ENCODE data around the gene PLA2R1.

The PLA2R1 gene

DNA sequence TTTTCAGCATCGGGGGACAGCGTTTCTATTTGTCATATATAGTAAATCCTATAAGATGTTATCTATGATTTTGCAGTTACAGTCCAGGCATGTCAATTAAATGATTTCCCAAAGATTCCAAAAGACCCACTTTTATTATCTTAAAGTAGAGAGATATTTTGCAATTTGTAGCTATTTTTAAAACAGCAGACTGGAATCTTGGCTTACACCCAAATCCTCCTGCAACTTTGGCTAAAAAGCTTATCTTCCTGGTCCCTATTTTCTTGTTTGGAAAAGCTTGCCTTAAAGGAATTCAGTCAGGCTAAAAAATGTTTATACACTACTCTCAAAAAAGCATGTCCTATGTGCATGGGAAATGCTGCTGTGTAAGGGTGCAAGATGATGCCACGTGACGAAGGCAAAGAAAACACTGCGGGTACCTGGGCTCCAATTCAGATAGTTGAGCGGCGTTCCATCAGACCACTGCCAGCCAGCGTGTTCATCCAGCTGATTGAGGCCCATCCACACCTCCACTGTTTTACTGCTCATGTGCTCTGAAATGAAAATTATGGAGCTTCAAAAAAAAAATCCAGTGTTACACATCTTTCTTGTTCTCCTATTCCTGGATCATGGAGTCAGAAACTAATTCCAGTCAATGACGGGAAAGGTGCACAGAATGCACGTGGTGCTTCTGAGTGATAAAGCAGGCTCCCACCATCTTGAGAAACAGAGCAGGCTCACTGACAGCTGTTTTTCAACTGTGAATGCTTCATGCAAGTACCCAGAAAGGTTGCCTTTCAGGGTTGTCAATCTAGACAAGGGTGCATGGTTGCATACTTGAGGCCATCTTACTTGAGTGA is 33.8 kb downstream of the PLA2R1 start:
- DNase-seq = no peak

DNA sequence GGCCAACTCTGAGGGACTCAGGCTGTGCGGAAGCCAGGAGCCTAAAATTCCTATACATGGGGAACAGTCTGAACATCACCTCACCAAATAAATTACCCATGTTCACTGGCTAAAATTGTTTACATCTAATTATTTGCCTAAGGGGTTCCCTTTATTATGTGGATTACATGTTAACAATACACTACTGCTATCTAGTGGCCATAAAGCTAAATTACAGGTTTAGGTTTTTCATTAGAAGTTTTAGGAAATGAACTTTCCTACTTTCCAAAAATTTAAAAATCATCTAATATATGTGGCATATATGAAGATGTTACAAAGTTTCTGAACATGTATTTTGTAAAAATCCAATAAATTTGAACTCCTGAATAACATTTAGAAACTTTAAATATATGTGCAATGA is 40.3 kb downstream of the PLA2R1 start:
- no peak for DNase-seq

- no peak for DNase-seq
Measured at GRCh38 chr2:160019374-160020090, 42.9 kb downstream of the PLA2R1 start.

DNA sequence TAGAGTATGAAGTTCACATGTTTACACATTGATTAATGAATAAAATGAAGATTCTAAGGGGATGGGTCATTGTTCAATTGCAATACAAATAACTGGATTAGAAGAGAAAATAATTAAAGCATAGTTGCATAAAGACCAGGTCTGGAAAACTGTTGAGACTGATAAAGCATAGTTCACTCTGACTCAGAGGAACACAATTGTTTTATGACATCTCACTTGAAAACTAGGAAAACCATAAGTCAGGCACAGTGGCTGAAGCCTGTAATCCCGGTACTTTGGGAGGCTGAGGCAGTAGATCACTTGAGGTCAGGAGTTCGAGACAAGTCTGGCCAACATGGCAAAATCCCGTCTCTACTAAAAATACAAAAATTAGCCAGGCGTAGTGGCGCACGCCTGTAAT is 46.7 kb downstream of the PLA2R1 start:
- no peak for DNase-seq

DNA sequence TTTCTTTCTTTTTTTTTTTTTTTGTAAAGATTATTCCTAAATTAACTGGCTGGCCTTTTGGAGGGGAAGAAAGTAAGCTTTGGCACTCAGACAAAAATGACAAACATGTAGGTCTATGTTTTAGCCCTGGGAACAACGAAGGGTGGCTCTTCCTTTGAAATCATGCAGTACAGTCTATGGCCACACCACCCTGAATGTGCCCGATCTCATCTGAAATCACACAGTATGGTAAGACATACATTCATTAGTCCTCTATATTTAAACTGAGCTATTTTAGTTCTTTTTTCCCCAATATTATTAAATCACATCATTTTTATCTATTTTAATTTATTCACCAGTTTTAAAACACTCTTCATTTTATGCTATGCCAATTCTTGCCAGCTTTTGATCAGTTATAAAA is 48.2 kb downstream of the PLA2R1 start:
- DNase-seq = no peak

DNA sequence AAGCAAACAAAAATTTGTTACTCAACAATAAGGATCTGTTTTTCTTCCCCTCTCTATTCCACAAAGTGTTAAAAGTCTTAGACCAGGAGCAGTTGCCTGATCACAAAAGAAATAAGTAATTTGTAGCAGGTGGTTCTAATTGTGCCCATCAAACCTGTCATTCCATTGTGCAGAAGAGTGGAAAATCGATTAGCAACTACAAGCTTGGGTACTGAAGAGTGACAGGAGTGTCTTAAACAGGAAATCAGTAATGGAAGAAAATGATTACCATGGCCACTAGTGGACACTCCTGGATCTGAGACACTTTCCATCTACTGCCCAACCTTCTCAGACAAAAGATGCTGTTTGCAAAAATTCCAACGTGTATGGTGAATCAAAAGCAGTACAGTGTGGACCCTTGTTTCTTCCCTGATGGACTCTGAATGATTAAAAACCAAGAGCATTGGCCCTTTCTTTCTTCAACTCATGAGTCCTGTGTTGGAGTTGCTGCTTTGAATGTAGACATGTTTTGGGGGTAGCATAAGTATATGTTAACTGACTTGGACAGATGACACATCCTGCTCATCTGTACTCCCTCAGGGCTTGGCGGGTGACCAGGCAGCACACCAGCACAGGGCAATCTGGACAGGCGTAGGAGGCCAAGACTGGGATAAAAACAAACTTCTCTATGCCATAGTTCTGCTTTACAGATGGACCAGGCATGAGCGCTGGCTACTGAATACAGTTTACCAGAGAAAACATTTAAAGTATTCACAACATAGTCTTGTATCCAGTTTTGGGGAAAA is 51.9 kb downstream of the PLA2R1 start:
- DNase-seq = no peak

DNA sequence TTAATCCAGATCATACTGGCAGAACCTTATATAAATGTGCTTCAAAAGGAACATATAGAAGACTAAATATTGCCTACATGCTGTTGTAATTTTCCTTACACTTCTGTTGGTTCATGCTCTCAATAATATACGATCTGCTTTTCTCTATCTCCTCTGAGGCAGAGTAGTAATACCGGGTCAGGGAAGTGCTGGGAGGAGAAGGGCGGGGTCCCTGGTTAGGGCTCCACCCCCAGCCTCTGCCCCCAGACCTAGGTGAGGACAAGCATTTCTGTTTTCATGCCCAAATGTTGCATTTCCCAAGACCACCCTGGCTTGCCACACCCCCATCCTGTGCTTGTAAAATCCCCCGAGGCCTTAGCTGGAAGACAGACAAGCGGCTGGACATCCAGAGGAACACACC is 55.3 kb downstream of the PLA2R1 start:
- DNase-seq = no peak

DNA sequence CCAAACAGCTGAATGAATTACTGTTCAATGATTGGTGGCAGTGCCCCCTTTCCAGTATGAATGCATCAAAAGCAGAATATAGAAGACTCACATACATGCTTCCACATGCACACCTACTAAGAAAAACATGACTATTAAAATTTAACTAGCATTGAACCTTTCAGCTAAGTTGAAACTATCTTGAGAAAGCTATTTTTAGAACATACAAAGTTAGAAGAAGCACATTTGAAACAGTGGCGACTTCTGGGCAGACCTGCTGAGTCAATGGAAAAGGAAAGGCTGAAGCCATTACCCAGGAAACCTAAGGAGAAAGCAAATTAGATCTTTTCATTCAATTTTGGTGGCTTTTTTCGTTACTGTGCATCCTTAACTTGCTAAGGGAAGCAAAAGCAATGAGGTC is 55.9 kb downstream of the PLA2R1 start:
- no peak for DNase-seq

DNA sequence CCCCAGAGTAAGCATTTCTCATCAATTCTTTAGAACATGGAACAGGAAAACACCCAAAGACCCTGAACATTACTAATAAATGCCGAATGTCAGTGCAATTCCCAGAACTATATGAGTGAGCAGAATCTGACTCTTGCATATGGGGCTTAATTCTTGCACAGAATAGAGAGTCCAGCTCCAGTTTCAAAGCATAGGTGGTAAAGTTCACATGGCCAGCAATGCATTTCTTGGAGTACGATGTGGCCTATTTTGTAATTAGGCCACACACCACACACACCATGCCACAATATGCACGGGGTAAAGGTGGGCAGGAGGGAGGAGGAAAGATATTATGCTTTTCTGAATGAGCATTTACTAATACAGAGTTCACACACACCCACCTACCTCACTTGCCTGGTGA is 56.5 kb downstream of the PLA2R1 start:
- no peak for DNase-seq

GRCh38 chr2:160005476-160005875 is 56.9 kb downstream of the PLA2R1 start:
- DNase-seq = no peak

DNA sequence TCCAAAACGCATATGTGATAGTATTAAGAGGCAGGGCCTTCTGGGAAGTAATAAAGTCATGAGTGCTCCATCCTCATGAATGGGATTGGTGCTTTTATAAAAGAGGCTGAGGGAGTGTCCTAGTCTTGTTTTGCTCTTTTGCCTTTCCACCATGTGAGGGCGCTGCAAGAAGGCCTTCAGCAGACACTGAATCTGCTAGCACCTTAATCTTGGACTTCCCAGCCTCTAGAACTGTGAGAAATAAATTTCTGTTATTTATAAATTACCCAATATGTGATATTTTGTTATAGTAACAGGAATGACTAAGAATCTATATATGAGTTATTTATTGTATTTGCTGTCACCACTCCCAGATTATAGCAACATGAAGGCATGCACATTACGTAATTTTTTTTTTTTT is 63.5 kb downstream of the PLA2R1 start:
- DNase-seq = no peak

DNA sequence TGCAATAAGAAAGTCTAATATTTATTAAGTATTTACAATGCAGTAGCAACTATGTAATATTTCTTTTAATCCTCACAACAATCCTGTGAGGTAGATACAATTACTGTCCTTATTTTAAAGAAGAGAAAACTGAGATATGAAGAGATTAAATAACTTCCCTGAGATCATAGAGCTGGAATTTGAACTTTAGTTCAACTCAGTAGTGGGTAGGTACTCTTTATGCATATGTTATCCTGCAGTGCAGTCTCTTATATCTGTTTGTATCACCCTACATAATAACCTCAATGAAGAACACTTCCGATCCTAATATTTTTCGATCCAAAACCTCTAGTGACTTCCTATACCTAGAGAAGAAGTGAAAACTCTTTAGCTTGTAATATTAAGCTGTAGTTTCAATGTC is 64.2 kb downstream of the PLA2R1 start:
- no peak for DNase-seq

- no peak for DNase-seq
Measured at GRCh38 chr2:159996792-159997546, 65.4 kb downstream of the PLA2R1 start.

- DNase-seq = no peak
Measured at GRCh38 chr2:159995038-159995437, 67.4 kb downstream of the PLA2R1 start.

GRCh38 chr2:159989249-159989648 is 73.2 kb downstream of the PLA2R1 start:
- no peak for DNase-seq

- no peak for DNase-seq
Measured at GRCh38 chr2:159988412-159988970, 73.9 kb downstream of the PLA2R1 start.

DNA sequence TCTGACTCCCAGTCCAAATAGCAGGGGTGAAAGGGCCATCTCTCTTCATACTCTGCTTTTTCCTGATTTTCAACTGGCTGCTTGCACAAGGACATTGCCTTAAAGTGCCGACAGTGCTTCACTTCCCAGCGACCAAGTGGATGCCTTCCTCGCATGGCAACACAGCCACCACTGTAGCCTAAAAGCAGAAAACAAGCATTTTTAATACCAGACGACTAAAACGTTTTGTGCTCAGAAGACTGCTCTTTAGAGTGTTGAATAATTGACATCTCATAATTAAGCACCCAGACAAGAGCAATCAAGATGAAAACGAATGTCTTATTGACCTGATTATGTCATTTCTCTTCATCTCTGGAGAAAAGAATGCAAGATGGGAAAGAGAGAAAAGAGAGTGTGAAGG is 75.2 kb downstream of the PLA2R1 start:
- DNase-seq = no peak

DNA sequence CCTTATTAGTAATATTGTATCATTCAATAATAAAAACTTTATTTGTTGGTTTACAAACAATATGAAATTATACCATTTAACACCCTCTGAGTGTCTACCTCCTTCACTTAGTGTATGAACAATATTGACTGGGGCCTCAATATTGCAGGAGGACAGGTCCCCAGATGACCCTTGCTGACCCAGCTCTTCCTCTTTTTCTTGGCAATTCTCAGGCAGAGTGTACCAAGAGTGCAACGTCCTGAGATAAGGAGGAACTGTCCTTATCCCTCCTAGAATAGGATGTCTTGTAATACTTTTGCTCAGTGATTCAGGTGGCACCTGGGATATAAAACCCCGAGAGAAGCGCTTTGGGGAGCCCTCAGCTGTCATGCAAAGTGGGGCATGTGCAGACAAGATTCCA is 76.8 kb downstream of the PLA2R1 start:
- DNase-seq = no peak

- DNase-seq = no peak
Measured at GRCh38 chr2:159984034-159984433, 78.4 kb downstream of the PLA2R1 start.

- DNase-seq = no peak
Measured at GRCh38 chr2:159982842-159983785, 79.3 kb downstream of the PLA2R1 start.

GRCh38 chr2:159982270-159982669 is 80.1 kb downstream of the PLA2R1 start:
- no peak for DNase-seq
